8988T (cell line): ENCODE measurements around the gene SLCO2B1.

ENCODE experiments used
- DNase-seq: peaks from one replicate; pipeline ENCODE4 v3.0.0; 2011

Gene SLCO2B1

DNA sequence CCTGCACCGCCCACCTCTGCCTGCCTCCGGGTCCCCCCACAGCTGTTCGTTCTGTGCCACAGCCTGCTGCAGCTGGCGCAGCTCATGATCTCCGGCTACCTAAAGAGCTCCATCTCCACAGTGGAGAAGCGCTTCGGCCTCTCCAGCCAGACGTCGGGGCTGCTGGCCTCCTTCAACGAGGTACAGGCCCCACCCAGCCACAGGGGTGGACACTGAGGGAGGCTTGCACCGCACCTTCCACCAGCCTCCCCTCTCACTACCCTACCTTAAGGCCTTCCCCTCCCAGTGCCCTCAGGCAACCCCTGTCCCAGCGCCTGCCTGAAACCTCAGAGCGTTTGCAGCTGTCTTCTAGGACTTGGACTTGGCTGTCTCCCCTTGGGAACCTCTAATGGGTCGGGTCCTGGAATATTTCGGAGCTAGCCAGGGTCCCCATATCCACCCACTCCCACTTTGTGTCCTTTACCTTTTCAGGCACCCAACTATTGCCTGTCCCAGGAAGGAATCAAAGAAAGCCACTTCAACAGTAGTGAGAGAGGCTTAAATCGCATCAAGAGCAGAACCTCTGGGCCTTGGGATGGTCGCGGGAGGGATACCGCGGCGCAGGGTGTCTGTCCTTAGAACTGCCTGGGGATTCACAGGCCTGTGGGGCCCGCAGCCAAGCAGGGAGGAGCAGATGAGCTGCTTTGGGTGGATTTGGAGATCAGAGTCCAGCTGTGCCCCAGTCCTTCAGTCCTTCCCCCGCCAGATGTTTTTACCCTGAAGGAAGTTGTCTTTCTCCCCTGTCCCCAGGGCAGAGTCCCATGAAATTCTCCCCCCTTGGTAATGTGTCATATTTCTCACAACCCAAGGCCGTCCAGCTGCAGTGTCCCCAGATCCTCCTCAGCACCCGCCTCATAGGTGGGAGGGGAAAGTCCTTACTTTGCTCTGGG lies 13.3 kb downstream of the SLCO2B1 start:
- DNase-seq: no peak

GRCh38 chr11:75165721-75166120 lies 14.8 kb downstream of the SLCO2B1 start:
- DNase-seq: no peak

DNA sequence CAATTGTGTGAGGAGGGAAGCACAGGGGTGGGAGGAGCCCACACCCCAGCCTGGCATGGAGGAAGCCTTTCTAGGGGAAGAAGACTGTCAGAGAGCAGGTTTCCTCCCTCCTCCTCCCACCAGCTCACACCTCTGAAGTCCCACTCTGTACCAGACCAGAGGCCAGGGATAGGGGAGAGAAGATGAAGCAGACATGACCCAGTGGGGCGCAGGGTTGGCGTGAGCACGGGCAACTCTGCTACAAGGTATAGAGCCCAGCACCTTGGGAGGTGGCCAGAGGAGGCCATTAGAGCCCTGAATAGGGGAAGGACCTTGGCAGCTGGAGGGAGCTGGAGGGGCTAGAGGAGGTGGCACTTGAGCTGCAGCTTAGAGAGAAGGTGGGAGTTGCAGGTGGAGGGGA lies 15.9 kb downstream of the SLCO2B1 start:
- no peak for DNase-seq

DNA sequence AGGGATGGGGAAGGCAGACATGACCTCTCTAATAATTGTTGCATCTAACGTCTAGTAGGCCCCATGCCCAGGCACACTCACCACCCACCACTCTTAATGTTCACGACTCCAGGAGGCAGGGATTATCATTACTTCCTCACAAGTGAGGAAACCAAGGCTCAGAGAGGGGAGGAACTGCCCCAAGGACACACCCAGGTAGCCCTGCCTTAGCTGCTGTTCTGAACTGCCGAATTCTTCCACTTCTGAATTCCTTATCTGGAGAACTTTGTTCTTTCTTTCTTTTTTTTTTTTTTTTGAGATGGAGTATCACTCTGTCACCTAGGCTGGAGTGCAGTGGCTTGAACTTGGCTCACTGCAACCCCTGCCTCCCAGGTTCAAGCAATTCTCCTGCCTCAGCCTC lies 16.7 kb downstream of the SLCO2B1 start:
- no peak for DNase-seq

- no peak for DNase-seq
These were observed 18.4 kb downstream of the SLCO2B1 start for GRCh38 chr11:75169101-75169885.

- DNase-seq: no peak
These were observed 19.8 kb downstream of the SLCO2B1 start for GRCh38 chr11:75170516-75171201.

DNA sequence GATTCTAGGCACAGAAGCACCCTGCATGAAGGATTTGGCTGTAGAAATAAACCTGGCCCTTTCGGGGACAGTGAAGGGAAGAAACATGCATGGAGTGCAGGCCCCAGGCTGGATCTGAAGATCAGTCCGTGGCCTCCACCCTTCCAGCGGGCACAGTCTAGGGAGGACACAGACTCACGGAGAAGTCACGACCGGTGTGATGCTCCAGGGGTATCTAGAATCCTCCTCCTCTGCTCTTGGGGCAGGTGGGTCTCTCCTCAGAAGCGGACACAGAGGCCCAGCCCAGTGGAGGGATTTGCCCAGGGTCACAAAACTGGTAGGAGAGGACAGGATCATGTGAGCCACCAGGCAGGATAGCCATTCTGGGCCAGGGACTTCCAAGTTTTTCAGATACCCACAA lies 22.4 kb downstream of the SLCO2B1 start:
- DNase-seq: no peak

- DNase-seq: no peak
These were observed 24.0 kb downstream of the SLCO2B1 start for GRCh38 chr11:75174781-75175370.

DNA sequence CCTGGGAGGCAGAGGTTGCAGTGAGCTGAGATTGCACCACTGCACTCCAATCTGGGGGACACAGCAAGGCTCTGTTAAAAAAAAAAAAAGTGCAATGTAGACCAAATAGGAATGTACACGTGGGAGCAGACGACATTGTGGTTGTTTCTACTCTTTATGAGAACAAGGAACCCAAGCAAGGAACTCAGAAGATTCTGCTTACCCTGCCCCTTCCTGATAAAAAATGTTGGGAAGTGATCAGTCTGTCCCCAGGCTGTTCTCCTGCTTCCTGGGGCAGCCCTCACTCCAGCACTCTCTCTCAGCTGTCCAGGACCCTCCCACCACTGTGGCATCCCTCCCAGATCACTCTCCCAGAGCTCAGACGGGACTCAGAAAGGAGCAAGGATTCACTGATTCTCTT lies 31.8 kb downstream of the SLCO2B1 start:
- DNase-seq: no peak

GRCh38 chr11:75184051-75184450 lies 33.1 kb downstream of the SLCO2B1 start:
- DNase-seq: no peak

DNA sequence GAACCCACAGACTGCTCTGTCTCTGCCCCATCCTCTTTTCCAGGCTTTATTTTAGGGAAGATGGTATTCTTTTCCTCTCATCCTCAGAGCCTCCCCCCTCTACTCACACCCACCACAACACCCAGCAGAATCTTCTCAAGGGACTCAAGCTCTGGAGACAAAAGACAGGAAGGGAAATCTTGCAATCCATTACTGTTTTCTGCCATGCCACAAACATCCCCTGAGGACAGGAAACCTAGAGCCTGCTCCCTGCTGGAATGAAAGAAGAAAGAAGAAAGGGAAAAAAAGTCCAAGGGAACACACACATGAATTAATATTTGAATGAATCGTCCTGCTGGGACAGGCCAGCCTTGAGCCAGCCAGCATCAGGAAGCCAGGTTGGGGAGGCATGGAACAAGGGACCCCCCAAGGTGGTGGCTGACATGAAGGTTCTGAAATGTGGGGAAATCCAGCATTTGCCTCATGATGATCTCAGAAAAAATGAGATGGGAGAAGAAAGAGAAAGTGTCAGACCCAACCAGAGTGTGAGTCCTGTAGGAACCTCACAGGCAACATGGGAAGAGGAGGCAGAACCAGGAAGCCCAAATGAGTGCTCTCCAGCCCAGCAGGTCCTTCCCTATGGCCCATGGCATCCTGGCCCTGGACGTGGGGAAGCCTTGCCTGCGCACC lies 34.0 kb downstream of the SLCO2B1 start:
- no peak for DNase-seq

- no peak for DNase-seq
These were observed 35.0 kb downstream of the SLCO2B1 start for GRCh38 chr11:75185866-75186265.

DNA sequence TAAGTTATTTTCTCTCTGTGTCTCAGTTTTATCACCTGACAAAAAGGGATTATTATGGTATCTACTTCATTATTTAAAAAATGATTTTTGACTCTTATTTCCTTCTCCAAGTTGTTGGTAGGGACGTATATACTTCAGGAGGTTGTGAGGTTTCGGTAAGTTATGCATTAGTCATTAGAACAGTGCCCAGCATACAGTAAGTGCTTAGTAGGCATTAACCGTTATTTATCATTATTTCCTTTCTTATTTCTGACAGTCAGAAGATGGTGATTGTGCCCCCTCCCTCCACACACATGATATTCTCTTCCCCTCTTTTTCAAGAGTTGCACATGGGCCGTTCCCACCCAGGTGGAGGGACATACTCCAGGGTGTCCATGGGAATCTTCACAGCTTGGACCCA lies 36.1 kb downstream of the SLCO2B1 start:
- DNase-seq: no peak

- DNase-seq: no peak
These were observed 37.8 kb downstream of the SLCO2B1 start for GRCh38 chr11:75188671-75189070.

GRCh38 chr11:75189108-75189507 lies 38.2 kb downstream of the SLCO2B1 start:
- no peak for DNase-seq

DNA sequence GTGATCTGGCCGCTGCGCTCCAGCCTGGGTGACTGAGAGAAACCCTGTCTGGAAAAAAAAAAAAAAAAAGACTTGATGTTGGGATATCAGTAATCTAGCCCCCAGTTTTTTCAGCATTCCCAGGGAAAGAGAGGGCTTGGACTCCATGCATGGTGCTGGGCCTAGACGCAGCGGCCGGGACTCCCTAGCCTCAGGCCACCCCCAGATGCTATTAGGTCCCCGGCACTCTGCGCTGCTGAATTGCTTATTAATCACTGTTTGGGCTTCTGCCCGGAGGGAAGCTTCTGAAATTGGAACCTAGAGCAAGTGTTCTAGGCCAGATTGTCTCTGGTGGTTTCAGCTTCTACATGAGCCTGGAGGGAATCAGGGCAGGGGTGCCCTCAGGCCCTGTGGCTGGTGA lies 39.0 kb downstream of the SLCO2B1 start:
- DNase-seq: no peak

DNA sequence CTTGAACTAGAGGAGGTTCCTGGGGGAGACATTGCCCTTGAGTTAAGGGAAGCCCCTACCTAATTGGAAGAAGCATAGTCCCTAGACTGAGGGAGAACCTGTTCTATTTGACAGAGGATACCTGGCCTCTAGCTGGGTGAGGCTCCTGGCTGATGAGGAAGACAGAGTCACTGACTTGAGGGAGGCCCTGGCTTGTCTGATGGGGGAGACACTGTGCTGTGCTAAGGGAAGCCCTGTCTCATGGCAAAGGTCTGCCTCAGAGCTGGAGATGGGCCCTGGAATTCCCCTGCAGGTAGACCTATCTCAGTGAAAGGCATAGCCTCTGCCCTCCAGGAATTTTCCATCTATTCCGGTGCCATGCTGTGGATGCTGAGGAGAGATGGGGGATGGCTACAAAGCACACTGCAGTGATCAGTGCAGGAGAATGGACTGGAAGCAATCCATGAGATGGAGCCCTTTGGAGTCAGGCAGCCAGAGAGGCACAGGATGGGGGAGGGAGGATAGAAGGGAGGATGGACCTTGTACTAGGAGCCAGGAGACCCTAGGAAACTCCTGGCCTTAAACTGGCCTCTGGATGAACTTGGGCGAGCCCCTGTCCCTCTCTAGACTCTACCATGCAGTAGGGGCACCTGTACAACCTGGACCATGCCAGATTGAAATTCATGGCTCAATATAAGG lies 39.9 kb downstream of the SLCO2B1 start:
- DNase-seq: no peak

- DNase-seq: no peak
These were observed 40.4 kb downstream of the SLCO2B1 start for GRCh38 chr11:75191330-75191717.

- DNase-seq: no peak
These were observed 42.4 kb downstream of the SLCO2B1 start for GRCh38 chr11:75193271-75193670.

- no peak for DNase-seq
These were observed 42.8 kb downstream of the SLCO2B1 start for GRCh38 chr11:75193711-75194110.

- DNase-seq: no peak
These were observed 43.2 kb downstream of the SLCO2B1 start for GRCh38 chr11:75194147-75194546.
